Left lung (tissue), 10 donors: ENCODE data around the gene PLPPR1. TPM values are rescaled to one million over a fixed set of nuclear protein-coding genes. Genes with fewer than 3 reads are reported as not detected.

Experiments
- ATAC-seq: fragments of 200-7000 bp; cut with Tn5 transposase; one replicate; pipeline ENCODE4 v1.9.1; 2020; ENCODE audit warnings: moderate library complexity
- DNase-seq, 4 donors: peaks; one replicate each; pipeline ENCODE4 v3.0.0-alpha.2; 2013 to 2020
- H3K27ac ChIP-seq, 2 donors: fragments of 200-600 bp; sonication (generic) in 1 of 2; one replicate each; pipeline versions ENCODE4 v1.5.0 to v1.8.0; 2020 to 2021
- H3K27me3 ChIP-seq, 2 donors: fragments of 200-600 bp; sonication (generic) in 1 of 2; one replicate each; pipeline versions ENCODE4 v1.5.0 to v1.8.0; 2020 to 2021
- H3K36me3 ChIP-seq, 2 donors: fragments of 200-600 bp; sonication (generic) in 1 of 2; one replicate each; pipeline versions ENCODE4 v1.5.0 to v1.8.0; 2020 to 2021
- H3K4me1 ChIP-seq, 2 donors: fragments of 200-600 bp; one replicate each; pipeline ENCODE4 v1.8.0; 2021
- H3K4me3 ChIP-seq, 2 donors: fragments of 200-600 bp; sonication (generic) in 1 of 2; one replicate each; pipeline versions ENCODE4 v1.5.0 to v1.8.0; 2020 to 2021; ENCODE audit warnings: mild to moderate bottlenecking in 1 of 2
- H3K9me3 ChIP-seq, 2 donors: fragments of 200-600 bp; sonication (generic) in 1 of 2; one replicate each; pipeline versions ENCODE4 v1.5.0 to v1.8.0; 2020 to 2021
- CTCF ChIP-seq, 2 donors: fragments of 200-600 bp; sonication (generic) in 1 of 2; IDR thresholded peaks; one replicate each; pipeline versions ENCODE4 v1.5.0 to v1.8.0; 2021; ENCODE audit warnings: antibody characterized with exemption in 2 of 2
- intact Hi-C, 2 donors: fragments of 100-400 bp; cut with DNase I; formaldehyde crosslinking; loops; one replicate each; pipeline versions ENCODE4 v1.11.2 to v1.14.2; 2022
- polyA plus RNA-seq, 6 donors: library from polyadenylated mRNA; unstranded; fragments of 120-200 nt; gene quantifications; one replicate each; pipeline ENCODE4 v1.2.1, GENCODE V29; 2013; ENCODE audit not compliant: insufficient read length in 6 of 6
- total RNA-seq, 2 donors: library from RNA; stranded (reverse); fragmentation: NEBNext Ultra II Directional; extraction: Animal tissue kit (Norgen Biotek cat#: 25700); gene quantifications; one replicate each; pipeline ENCODE4 v1.2.1, GENCODE V29; 2021
- donor health status: DM: no; HTN: yes; CAD: no.
- donor health status: DM: no; HTN: no; CAD: no.

Gene PLPPR1
- total and polyA plus RNA-seq, 8 donors: 1.6 to 24.5 (median 21.4) TPM

- Histone ChIP-seq H3K27ac (no peak overlapping the region), H3K27me3 (no peaks in the 10 kb centered on the region), H3K4me3 (no peak overlapping the region), H3K9me3 (no peaks in the 10 kb centered on the region), H3K4me1 (no peaks in the 10 kb centered on the region), H3K36me3 (no peaks in the 10 kb centered on the region)
- DNase-seq: no peak
- intact Hi-C loops: no loop called here
- no peak for ATAC-seq
- no peak for TF ChIP-seq CTCF (IDR thresholded peaks at IDR 0.05)
Measured at GRCh38 chr9:101114317-101114716, 85.8 kb downstream of the PLPPR1 start.

- intact Hi-C loops: no loop called here
- H3K27me3 ChIP-seq: no peaks in the 10 kb centered on the region
- TF ChIP-seq CTCF (IDR thresholded peaks at IDR 0.05): no peak
Measured at GRCh38 chr9:101115102-101115501, 86.6 kb downstream of the PLPPR1 start.

GRCh38 chr9:101117161-101117560 is 88.6 kb downstream of the PLPPR1 start:
- intact Hi-C loops: no loop called here

More at GRCh38 chr9:101115102-101115501, 86.6 kb downstream of the PLPPR1 start:
- H3K4me3 ChIP-seq: no peak overlapping the region
- no peaks in the 10 kb centered on the region for H3K36me3 ChIP-seq
- no peaks in the 10 kb centered on the region for H3K4me1 ChIP-seq
- no peaks in the 10 kb centered on the region for H3K9me3 ChIP-seq
- ATAC-seq (no peak), DNase-seq (no peak)
- no peak overlapping the region for H3K27ac ChIP-seq

GRCh38 chr9:101119206-101119819 is 90.8 kb downstream of the PLPPR1 start:
- peak; percentile 51 to 54 for TF ChIP-seq CTCF (IDR thresholded peaks at IDR 0.05)
- Histone ChIP-seq H3K4me1 (no peaks in the 10 kb centered on the region), H3K36me3 (no peaks in the 10 kb centered on the region), H3K4me3 (no peak overlapping the region), H3K27me3 (no peaks in the 10 kb centered on the region), H3K9me3 (peaks cover 0 to 8% of the 10 kb centered on the region in 2 donors), H3K27ac (no peak overlapping the region)
- DNase-seq (peak; percentile 6 to 74 (median 41)), ATAC-seq (peak; percentile 98)
- intact Hi-C loops: no loop called here

More at GRCh38 chr9:101117161-101117560, 88.6 kb downstream of the PLPPR1 start:
- no peaks in the 10 kb centered on the region for H3K27me3 ChIP-seq
- DNase-seq: no peak
- no peaks in the 10 kb centered on the region for H3K9me3 ChIP-seq
- no peak for ATAC-seq
- no peak for TF ChIP-seq CTCF (IDR thresholded peaks at IDR 0.05)
- H3K27ac ChIP-seq: no peak overlapping the region
- no peaks in the 10 kb centered on the region for H3K36me3 ChIP-seq
- H3K4me3 ChIP-seq: no peak overlapping the region
- no peaks in the 10 kb centered on the region for H3K4me1 ChIP-seq

GRCh38 chr9:101121836-101122399 is 93.4 kb downstream of the PLPPR1 start:
- intact Hi-C loops: no loop called here
- Histone ChIP-seq H3K27me3 (no peaks in the 10 kb centered on the region), H3K9me3 (peaks cover 0 to 10% of the 10 kb centered on the region in 2 donors), H3K27ac (no peak overlapping the region), H3K4me3 (no peak overlapping the region), H3K4me1 (no peaks in the 10 kb centered on the region), H3K36me3 (no peaks in the 10 kb centered on the region)
- DNase-seq (no peak), ATAC-seq (no peak)
- TF ChIP-seq CTCF (IDR thresholded peaks at IDR 0.05): no peak
